ENCODE data around the gene GDA. TPM values are rescaled to one million over a fixed set of nuclear protein-coding genes. Genes with fewer than 3 reads are reported as not detected.
A peak's percentile ranks its signal among the peaks of the same experiment; 100 is the strongest.
"Not testable (repeated sequence)": the region's sequence is repeated elsewhere in the genome, so short reads cannot be mapped to it uniquely, and the experiment has no call there.

GDA gene
- polyA plus RNA-seq, 1 donor = 1.1 TPM

DNA sequence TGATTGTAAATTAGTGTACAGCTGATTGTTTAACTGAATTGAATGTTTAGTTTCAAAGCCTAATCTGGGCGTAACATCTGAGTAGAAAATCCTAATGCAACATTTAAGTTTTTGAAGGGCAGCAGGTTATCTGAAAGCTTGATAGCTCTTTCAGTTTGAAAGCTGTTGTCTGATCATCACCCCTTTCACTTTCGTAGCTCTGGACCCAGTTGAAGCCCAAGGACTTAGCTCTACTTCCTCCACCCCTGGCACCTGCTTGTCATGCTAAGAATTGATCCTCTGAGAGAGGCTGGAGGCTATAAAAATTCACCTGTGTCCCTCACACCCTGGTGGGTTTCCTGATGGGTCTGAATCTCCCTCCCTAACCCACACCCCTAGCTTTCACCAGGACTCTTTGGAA, 129.7 kb downstream of the GDA start:
- no peak for DNase-seq (ENCODE audit: low read depth)

DNA sequence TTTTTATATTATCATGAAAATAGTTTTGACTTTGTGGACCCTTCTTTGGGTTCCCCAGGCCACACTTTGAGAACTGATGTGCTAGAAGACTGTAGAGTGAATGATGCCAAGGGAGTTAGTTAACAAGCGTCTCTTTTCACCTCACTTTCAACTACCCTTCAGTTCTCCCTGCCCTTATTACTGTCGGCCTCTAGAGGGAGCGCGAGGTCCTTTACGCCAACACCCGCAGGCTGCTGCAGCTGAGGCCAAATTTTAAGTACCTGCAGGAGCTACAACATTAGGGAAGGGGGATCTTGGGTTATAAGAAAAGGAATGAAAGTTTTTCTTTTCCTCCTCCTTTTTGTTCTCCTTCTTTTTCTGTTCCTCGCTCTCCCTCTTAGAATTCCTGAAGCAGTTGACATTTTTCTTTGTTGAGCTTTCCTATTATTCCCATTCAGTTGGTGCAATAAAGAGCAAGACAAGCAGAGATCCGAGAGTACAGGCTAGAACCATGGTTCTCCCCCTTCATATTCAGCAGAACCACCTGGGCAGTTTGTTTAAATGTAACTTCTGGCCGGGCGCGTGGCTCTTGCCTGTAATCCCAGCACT, 131.8 kb downstream of the GDA start:
- peak; percentile 44 for DNase-seq (ENCODE audit: low read depth)

DNA sequence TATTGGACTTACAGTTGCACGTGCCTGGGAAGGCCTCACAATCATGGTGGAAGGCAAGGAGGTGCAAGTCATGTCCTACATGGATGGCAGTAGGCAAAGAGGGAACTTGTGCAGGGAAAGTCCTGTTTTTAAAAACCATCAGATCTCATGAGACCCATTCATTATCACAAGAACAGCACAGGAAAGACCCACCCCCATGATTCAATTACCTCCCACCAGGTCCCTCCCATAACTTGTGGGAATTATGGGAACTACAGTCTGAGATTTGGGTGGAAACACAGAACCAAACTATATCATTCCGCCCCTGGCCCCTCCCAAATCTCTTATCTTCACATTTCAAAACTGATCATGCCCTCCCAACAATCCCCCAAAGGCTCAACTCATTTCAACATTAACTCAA, 140.2 kb downstream of the GDA start:
- DNase-seq (ENCODE audit: low read depth) = no peak

DNA sequence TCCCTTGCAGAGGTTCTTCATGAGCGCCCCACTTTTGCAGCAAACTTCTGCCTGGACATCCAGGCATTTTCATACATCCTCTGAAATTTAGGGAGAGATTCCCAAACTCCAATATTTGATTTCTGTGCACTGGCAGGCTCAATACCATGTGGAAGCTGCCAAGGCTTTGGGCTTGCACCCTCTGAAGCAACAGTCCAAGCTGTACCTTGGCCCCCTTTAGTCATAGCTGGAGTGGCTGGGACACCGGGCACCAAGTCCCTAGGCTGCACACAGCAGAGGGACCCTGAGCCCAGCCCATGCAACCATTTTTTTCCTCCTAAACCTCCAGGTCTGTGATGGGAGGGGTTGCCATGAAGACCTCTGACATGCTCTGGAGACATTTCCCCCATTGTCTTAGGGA, 141.1 kb downstream of the GDA start:
- no peak for DNase-seq (ENCODE audit: low read depth)

DNA sequence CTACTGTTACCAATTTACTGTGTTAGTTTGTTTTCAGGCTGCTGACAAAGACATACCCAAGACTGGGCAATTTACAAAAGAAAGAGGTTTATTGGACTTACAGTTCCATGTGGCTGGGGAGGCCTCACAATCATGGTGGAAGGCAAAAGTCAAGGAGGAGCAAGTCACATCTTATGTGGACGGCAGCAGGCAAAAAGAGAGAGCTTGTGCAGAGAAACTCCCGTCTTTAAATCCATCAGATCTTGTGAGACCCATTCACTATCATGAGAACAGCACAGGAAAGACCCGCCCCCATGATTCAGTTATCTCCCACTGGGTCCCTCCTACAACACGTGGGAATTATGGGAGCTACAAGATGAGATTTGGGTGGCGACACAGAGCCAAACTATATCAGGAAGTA, 142.3 kb downstream of the GDA start:
- not testable (repeated sequence) for DNase-seq (ENCODE audit: low read depth)

DNA sequence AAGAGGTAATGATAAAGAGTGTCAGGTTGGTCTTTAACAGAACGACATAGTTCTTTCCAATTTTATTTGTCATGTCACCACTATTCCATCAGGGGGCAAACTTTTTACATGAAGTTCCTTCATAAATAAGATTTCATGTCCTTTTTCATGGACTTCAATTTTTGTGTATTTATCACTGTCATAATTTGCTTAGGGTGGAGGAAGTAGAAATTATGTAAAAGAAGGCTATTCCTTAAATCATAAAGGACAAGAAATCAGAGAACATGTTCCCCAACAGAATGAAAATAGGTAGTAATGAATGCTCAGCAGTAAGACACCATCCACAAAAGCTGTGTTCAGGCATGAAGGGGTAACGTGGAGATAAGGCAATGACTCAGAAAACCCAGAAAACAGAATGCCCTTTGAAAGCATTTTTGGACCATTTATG, 143.0 kb downstream of the GDA start:
- no peak for DNase-seq (ENCODE audit: low read depth)

DNA sequence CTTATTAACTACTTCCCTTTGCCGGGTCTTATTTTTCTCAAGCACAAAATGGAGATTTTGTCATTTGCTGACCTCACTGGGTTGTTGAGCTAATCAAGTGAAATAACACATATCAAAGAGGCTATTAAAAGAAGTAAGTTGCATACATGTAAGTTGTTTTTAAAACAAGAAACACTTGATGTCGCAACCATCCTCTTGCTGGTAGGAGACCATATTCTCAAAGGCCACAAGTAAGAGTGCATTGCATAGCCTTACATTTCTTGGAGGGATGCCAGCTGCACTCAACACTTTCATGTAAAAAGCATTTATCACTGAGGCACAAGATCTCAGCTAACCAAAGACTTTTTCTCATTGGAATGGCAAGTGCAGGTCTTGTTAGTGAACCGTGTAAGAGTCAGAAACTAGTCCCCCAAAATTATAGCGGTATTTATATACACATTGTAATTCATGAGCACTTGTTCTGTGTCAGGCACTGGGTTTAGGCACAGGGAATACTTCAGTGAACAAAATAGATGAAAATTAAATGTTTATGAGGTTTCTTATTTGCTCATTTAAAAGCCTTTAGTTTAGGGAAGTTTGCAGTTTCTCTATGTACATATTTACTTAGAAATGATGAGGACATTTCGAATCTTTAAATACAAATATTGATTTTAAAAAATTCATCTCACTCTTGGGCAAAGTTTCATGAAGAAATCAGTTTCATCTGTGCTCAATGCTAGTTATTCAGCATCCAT, 143.8 kb downstream of the GDA start:
- peak; percentile 69 for DNase-seq (ENCODE audit: low read depth)

DNA sequence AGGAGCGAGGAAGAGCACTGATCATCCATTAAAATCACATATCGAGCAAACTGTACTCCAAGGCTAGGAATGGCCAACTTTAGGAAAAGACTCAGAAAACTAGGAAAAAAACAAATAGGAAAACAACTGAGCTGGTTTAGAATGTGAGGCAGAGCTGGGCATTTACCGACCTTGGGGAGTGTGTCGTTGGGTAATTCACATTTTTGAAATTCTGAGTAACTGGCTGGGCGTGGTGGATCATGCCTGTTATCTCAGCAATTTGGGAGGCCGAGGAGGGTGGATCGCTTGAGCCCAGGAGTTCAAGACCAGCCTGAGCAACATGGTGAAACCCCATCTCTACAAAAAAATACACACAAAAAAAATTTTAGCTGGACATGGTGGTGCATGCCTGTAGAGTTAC, 145.7 kb downstream of the GDA start:
- no peak for DNase-seq (ENCODE audit: low read depth)

DNA sequence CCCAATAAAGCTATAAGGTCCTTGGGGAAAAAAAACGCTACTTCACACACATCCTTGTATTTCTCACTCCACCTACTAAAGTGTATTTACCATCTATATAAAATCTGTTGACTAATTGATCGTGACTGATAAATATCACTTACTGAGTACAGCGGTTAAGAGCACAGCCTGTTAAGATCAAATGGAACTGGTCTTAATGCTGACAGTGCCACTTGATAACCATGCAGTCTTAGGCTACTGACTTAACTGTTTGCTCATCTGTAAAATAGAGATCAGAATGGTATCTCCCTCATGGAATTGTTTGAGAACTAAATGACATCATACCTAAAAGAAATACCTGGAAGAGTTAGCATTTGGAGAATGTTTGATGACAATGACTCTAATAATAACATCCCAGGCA, 148.3 kb downstream of the GDA start:
- no peak for DNase-seq (ENCODE audit: low read depth)

DNA sequence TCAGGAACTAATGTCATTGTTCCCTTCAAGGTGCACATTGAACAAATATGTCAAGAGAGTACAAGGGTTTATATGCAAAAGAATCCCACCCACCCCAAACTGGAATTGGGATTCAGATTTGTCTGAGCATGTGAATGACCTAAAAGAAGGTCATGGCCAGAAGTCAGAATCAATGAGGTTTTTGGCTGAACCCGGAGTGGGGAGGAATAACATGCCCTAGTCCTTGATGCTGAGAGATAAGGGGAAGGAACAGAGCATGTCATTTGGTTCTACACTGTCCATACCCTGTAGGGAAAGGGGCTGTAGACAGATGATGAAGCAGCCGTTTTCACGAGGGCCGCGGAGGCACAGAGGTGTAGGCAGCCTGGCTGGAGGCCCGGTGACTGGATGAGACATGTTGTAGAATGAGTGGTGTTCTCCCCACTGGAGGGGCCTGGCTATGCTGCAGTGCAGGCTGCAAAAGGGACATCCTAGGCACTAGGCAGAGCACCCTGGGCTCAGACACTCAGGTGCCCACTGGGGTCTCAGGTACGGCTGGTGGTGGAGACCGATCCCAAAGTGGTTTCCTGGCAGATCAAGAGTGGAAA, 149.9 kb downstream of the GDA start:
- DNase-seq (ENCODE audit: low read depth) = no peak

DNA sequence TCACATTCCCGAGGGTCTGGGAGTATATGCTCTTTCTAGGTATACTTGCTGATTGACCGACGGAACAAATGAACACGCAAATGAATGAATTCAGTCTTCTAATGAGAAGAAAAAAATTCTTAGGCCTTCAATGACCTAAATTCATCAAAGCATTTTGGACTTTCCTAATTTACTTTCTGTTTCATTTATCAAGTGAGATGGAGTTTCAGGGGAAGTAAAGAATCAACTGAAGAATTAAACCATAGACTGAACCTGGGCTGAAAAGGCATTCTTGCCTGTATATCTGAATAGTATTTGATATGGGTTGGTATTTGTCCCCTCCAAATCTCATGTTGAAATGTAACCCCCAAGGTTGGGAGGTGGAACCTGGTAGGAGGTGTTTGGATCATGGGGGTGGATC, 151.6 kb downstream of the GDA start:
- no peak for DNase-seq (ENCODE audit: low read depth)

Other genes starting within 250 kb of the GDA start
- 25.8 TPM for gene ABHD17B, start 238.2 kb upstream of the GDA start, polyA plus RNA-seq (ENCODE audit: insufficient read length)
- gene C9orf85, start 237.8 kb upstream of the GDA start, polyA plus RNA-seq (ENCODE audit: insufficient read length) = 19.1 TPM
- not detected for gene C9orf57, start 88.8 kb upstream of the GDA start, polyA plus RNA-seq (ENCODE audit: insufficient read length)
- gene ZFAND5, start 215.8 kb downstream of the GDA start, polyA plus RNA-seq (ENCODE audit: insufficient read length) = 140 TPM

Data from forelimb muscle (tissue), 1 donor.